ENCODE data around the gene SPATA31E1.

GRCh38 chr9:87874304-87874623, 8.4 kb upstream of the SPATA31E1 start:
- no peak for TF ChIP-seq CTCF (IDR thresholded peaks at IDR 0.05)
- TF ChIP-seq POLR2AphosphoS5 (IDR thresholded peaks at IDR 0.05; ENCODE audit: insufficient read depth in 1 of 2, low read depth in 1 of 2): no peak
- no peak for TF ChIP-seq POLR2A (IDR thresholded peaks at IDR 0.05)
